ENCODE measurements around the gene ACAA2. TPM values are rescaled to one million over a fixed set of nuclear protein-coding genes. Genes with fewer than 3 reads are reported as not detected.

Gene ACAA2
- total and polyA plus RNA-seq, 10 of the 15 experiments (the other 5 are each of a cell fraction or from before 2014, with no cell fraction given): 43.1 to 134 (median 64.6) TPM

- 68% methylated on average over 35 of the region's 35 CpGs for WGBS (ENCODE audit: insufficient coverage, insufficient replicate concordance, low lambda C conversion rate, missing lambda C conversion rate)
- ATAC-seq (no peak), FAIRE-seq (no peak)
These were observed 50.9 kb downstream of the ACAA2 start for GRCh38 chr18:49762191-49763077.

GRCh38 chr18:49761771-49762170, 51.6 kb downstream of the ACAA2 start:
- ChIA-PET RAD21 (ENCODE audit: unreplicated experiment) (no interaction called here), CTCF (no interaction called here), POLR2A (no interaction called here), SMC1A (ENCODE audit: uncharacterized antibody, unreplicated experiment) (no interaction called here)
- Histone ChIP-seq H3K27ac (ENCODE audit: control insufficient read depth, insufficient read depth) (no peak overlapping the region), H3K27me3 (replicated peaks in 1 of 2; ENCODE audit: control insufficient read depth in 2 of 2, insufficient read depth in 2 of 2, low read length in 1 of 2) (no peaks in the 10 kb centered on the region), H3K79me2 (ENCODE audit: control insufficient read depth, insufficient read depth, low read length) (no peaks in the 10 kb centered on the region), H3K4me1 (ENCODE audit: control insufficient read depth, insufficient read depth, low read length) (no peaks in the 10 kb centered on the region), H3K4me3 (no peak overlapping the region), H3K4me2 (ENCODE audit: control insufficient read depth, insufficient read depth) (no peak overlapping the region), H4K20me1 (ENCODE audit: control insufficient read depth, insufficient read depth) (no peaks in the 10 kb centered on the region), H3K9ac (ENCODE audit: control insufficient read depth, insufficient read depth, low read length) (no peak overlapping the region), H2AFZ (ENCODE audit: control insufficient read depth, low read depth, low read length) (no peak overlapping the region), H3K9me3 (replicated peaks; ENCODE audit: control insufficient read depth, insufficient read depth, low read length) (no peaks in the 10 kb centered on the region), H3K36me3 (ENCODE audit: control insufficient read depth in 2 of 2, insufficient read depth in 2 of 2, low read length in 1 of 2) (no peaks in the 10 kb centered on the region)
- intact Hi-C loops (cut with micrococcal nuclease; ENCODE audit: unreplicated experiment): no loop called here
- no TSS peak for BruUV-seq (replicated peaks)
- in situ Hi-C loops (cut with MboI): no loop called here
- DNase-seq (ENCODE audit: low read depth, low spot score): no peak
- no peak for ATAC-seq
- FAIRE-seq: no peak
- 74% methylated on average over 10 of the region's 10 CpGs for WGBS (ENCODE audit: insufficient coverage, insufficient replicate concordance, low lambda C conversion rate, missing lambda C conversion rate)
- TF ChIP-seq BMI1 (IDR thresholded peaks at IDR 0.05; ENCODE audit: borderline replicate concordance) (no peak), ATF2 (IDR thresholded peaks at IDR 0.05; ENCODE audit: low read length) (no peak), NR2F1 (conservative IDR thresholded peaks at IDR 0.05) (no peak), FOS (IDR thresholded peaks at IDR 0.05; ENCODE audit: borderline replicate concordance, extremely low read depth, insufficient read length) (no peak), CBFB (IDR thresholded peaks at IDR 0.05; ENCODE audit: low read depth) (no peak), CHD2 (IDR thresholded peaks at IDR 0.05; ENCODE audit: borderline replicate concordance, low read depth, low read length) (no peak), STAT1 (conservative IDR thresholded peaks at IDR 0.05) (no peak), SMC3 (IDR thresholded peaks at IDR 0.05; ENCODE audit: borderline replicate concordance, low read length) (no peak), NKRF (conservative IDR thresholded peaks at IDR 0.05) (no peak)

More at GRCh38 chr18:49762191-49763077, 50.9 kb downstream of the ACAA2 start:
- Histone ChIP-seq H3K4me3 (no peak overlapping the region), H3K36me3 (ENCODE audit: control insufficient read depth in 2 of 2, insufficient read depth in 2 of 2, low read length in 1 of 2) (no peaks in the 10 kb centered on the region), H3K79me2 (ENCODE audit: control insufficient read depth, insufficient read depth, low read length) (no peaks in the 10 kb centered on the region), H2AFZ (ENCODE audit: control insufficient read depth, low read depth, low read length) (no peak overlapping the region), H3K27ac (ENCODE audit: control insufficient read depth, insufficient read depth) (no peak overlapping the region), H3K4me1 (ENCODE audit: control insufficient read depth, insufficient read depth, low read length) (no peaks in the 10 kb centered on the region), H3K27me3 (replicated peaks in 1 of 2; ENCODE audit: control insufficient read depth in 2 of 2, insufficient read depth in 2 of 2, low read length in 1 of 2) (no peaks in the 10 kb centered on the region), H3K9ac (ENCODE audit: control insufficient read depth, insufficient read depth, low read length) (no peak overlapping the region), H4K20me1 (ENCODE audit: control insufficient read depth, insufficient read depth) (no peaks in the 10 kb centered on the region), H3K9me3 (replicated peaks; ENCODE audit: control insufficient read depth, insufficient read depth, low read length) (no peaks in the 10 kb centered on the region), H3K4me2 (ENCODE audit: control insufficient read depth, insufficient read depth) (no peak overlapping the region)
- intact Hi-C loops (cut with micrococcal nuclease; ENCODE audit: unreplicated experiment) (no loop called here), in situ Hi-C loops (cut with MboI) (no loop called here)
- TF ChIP-seq ASH2L (IDR thresholded peaks at IDR 0.05; ENCODE audit: borderline replicate concordance, low read depth) (no peak), TCF3 (IDR thresholded peaks at IDR 0.05; ENCODE audit: borderline replicate concordance, insufficient read depth, low read depth, low read length) (no peak), FOS (IDR thresholded peaks at IDR 0.05; ENCODE audit: borderline replicate concordance, extremely low read depth, insufficient read length) (no peak), RELA (IDR thresholded peaks at IDR 0.05; ENCODE audit: borderline replicate concordance, partially characterized antibody) (no peak), ATF3 (IDR thresholded peaks at IDR 0.05; ENCODE audit: borderline replicate concordance, extremely low read depth, low read depth, low read length) (no peak)
- DNase-seq (ENCODE audit: low read depth, low spot score): no peak
- RAD21 ChIA-PET (ENCODE audit: unreplicated experiment): no interaction called here
- SMC1A ChIA-PET (ENCODE audit: uncharacterized antibody, unreplicated experiment): no interaction called here
- POLR2A ChIA-PET: no interaction called here
- CTCF ChIA-PET: no interaction called here
- BruUV-seq (replicated peaks): no TSS peak
